Left ventricle myocardium inferior (tissue), 1 donor: ENCODE data around the gene RIGI. TPM values are rescaled to one million over a fixed set of nuclear protein-coding genes. Genes with fewer than 3 reads are reported as not detected.

Experiments
- DNase-seq: peaks from one replicate; pipeline ENCODE4 v3.0.0-alpha.2; 2020
- H3K27ac ChIP-seq: fragments of 200-600 bp; replicated peaks from 2 replicates; pipeline ENCODE4 v1.8.0; 2021
- H3K27me3 ChIP-seq: fragments of 200-600 bp; 2 replicates; pipeline ENCODE4 v1.8.0; 2021; ENCODE audit warnings: low read depth
- H3K36me3 ChIP-seq: fragments of 200-600 bp; 2 replicates; pipeline ENCODE4 v1.8.0; 2021
- H3K4me1 ChIP-seq: fragments of 200-600 bp; 2 replicates; pipeline ENCODE4 v1.8.0; 2021
- H3K4me3 ChIP-seq: fragments of 200-600 bp; 2 replicates; pipeline ENCODE4 v1.8.0; 2021; ENCODE audit warnings: mild to moderate bottlenecking, moderate library complexity
- H3K9me3 ChIP-seq: fragments of 200-600 bp; replicated peaks from 2 replicates; pipeline ENCODE4 v1.8.0; 2021
- CTCF ChIP-seq: fragments of 200-600 bp; IDR thresholded peaks from 2 replicates; pipeline ENCODE4 v1.8.0; 2021; ENCODE audit warnings: antibody characterized with exemption, mild to moderate bottlenecking, borderline replicate concordance
- intact Hi-C: fragments of 100-400 bp; cut with micrococcal nuclease; formaldehyde crosslinking; loops from one replicate; pipeline ENCODE4 v1.11.0; 2022
- total RNA-seq: library from RNA; stranded (reverse); fragmentation: NEBNext Ultra II Directional; extraction: Animal tissue kit (Norgen Biotek cat#: 25700); gene quantifications from one replicate; pipeline ENCODE4 v1.2.1, GENCODE V29; 2021
- donor health status: DM: no; HTN: yes; CAD: no; lungs with severe emphysema.

The RIGI gene
- total RNA-seq, 1 donor from 2014 or later: 3.8 TPM

GRCh38 chr9:32487981-32488380, 38.0 kb downstream of the RIGI start:
- H3K4me1 ChIP-seq: no peaks in the 10 kb centered on the region
- no peak overlapping the region for H3K27ac ChIP-seq
- H3K9me3 ChIP-seq: no peaks in the 10 kb centered on the region
- TF ChIP-seq CTCF: no peak
- intact Hi-C loops: no loop called here
- H3K4me3 ChIP-seq: no peak overlapping the region
- H3K27me3 ChIP-seq: no peaks in the 10 kb centered on the region
- H3K36me3 ChIP-seq: peaks cover 79% of the 10 kb centered on the region
- no peak for DNase-seq

GRCh38 chr9:32486839-32487562, 39.0 kb downstream of the RIGI start:
- intact Hi-C loops: no loop called here
- no peak for TF ChIP-seq CTCF
- no peak overlapping the region for H3K4me3 ChIP-seq

GRCh38 chr9:32483343-32483742, 42.7 kb downstream of the RIGI start:
- H3K27ac ChIP-seq: no peak overlapping the region
- peaks cover 99% of the 10 kb centered on the region for H3K36me3 ChIP-seq
- intact Hi-C loops: no loop called here

More at GRCh38 chr9:32486839-32487562, 39.0 kb downstream of the RIGI start:
- Histone ChIP-seq H3K36me3 (peaks cover 83% of the 10 kb centered on the region), H3K27me3 (no peaks in the 10 kb centered on the region), H3K4me1 (no peaks in the 10 kb centered on the region), H3K9me3 (no peaks in the 10 kb centered on the region), H3K27ac (no peak overlapping the region)
- no peak for DNase-seq

More at GRCh38 chr9:32483343-32483742, 42.7 kb downstream of the RIGI start:
- no peak for DNase-seq
- no peak for TF ChIP-seq CTCF
- Histone ChIP-seq H3K4me3 (no peak overlapping the region), H3K4me1 (no peaks in the 10 kb centered on the region), H3K9me3 (no peaks in the 10 kb centered on the region), H3K27me3 (no peaks in the 10 kb centered on the region)

Other genes with a start within 250 kb of the RIGI start
- 62.7 TPM for gene ACO1, start 141.6 kb downstream of the RIGI start, total RNA-seq
- 17.3 TPM for gene SMIM27, start 26.1 kb upstream of the RIGI start, total RNA-seq
- 8.4 TPM for gene TOPORS, start 26.4 kb upstream of the RIGI start, total RNA-seq
- gene NDUFB6, start 47.0 kb upstream of the RIGI start, total RNA-seq: 174 TPM
- not detected for gene TAF1L, start 109.5 kb upstream of the RIGI start, total RNA-seq